ENCODE results near the gene ZNF23.

- peak; percentile 33 to 59 (median 49) for TF ChIP-seq CTCF (IDR thresholded peaks at IDR 0.05)
- no peak for TF ChIP-seq POLR2A (IDR thresholded peaks at IDR 0.05)
These were observed 17.4 kb upstream of the ZNF23 start for GRCh38 chr16:71479420-71479819.

Data from right lobe of liver (tissue), 4 donors.